ENCODE data around the gene SVBP. TPM values are rescaled to one million over a fixed set of nuclear protein-coding genes. Genes with fewer than 3 reads are reported as not detected.

The SVBP gene
- polyA plus RNA-seq, 3 donors, result 19.5 to 56.1 (median 54.3) TPM

DNA sequence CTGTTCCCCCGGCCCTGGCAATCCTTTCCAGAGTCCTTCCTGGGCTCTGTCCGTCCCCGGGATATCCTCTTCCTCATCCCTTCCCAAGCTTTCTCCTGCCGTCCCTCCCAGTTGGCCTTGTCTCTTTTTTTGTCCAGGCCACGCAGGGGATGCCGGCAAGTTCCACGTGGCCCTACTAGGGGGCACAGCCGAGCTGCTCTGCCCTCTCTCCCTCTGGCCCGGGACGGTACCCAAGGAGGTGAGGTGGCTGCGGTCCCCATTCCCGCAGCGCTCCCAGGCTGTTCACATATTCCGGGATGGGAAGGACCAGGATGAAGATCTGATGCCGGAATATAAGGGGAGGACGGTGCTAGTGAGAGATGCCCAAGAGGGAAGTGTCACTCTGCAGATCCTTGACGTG lies 13.4 kb upstream of the SVBP start:
- Histone ChIP-seq H3K4me1 (ENCODE audit: control insufficient read depth in 1 of 2, insufficient read depth in 2 of 2, low read length in 2 of 2) (peaks cover 9% of the 10 kb centered on the region in 2 donors), H3K9me3 (replicated peaks in 1 of 2; ENCODE audit: control insufficient read depth in 1 of 2, insufficient read depth in 1 of 2, low read length in 2 of 2) (no peaks in the 10 kb centered on the region), H3K27me3 (ENCODE audit: control insufficient read depth in 2 of 2, insufficient read depth in 2 of 2, low read length in 2 of 2) (no peaks in the 10 kb centered on the region), H4K20me1 (ENCODE audit: insufficient read depth, low read length) (no peaks in the 10 kb centered on the region), H3K4me2 (replicated peaks; ENCODE audit: extremely low read depth, low read length, poor library complexity, severe bottlenecking) (no peak overlapping the region), H3K36me3 (replicated peaks in 1 of 2; ENCODE audit: control insufficient read depth in 1 of 2, insufficient read depth in 2 of 2, low read length in 2 of 2) (peaks cover 28 to 65% of the 10 kb centered on the region in 2 donors), H3K4me3 (replicated peaks in 1 of 3; ENCODE audit: low read depth in 2 of 3, low read length in 3 of 3) (no peak overlapping the region), H2AFZ (ENCODE audit: insufficient read depth, low read depth, low read length, poor library complexity, severe bottlenecking) (no peak overlapping the region), H3K9ac (ENCODE audit: insufficient read depth, low read length, poor library complexity, severe bottlenecking) (no peak overlapping the region), H3K79me2 (ENCODE audit: insufficient read depth, low read length) (no peaks in the 10 kb centered on the region), H3K27ac (ENCODE audit: low read depth in 1 of 2, low read length in 2 of 2) (no peak overlapping the region)
- 94% methylated on average over 11 of the region's 17 CpGs for WGBS (ENCODE audit: insufficient coverage)
- H3K4me3 Mint-ChIP-seq, result no peak overlapping the region
- H3K9me3 Mint-ChIP-seq, result no peaks in the 10 kb centered on the region
- no peak for DNase-seq
- intact Hi-C loops (cut with micrococcal nuclease), result no loop called here
- peaks cover 8% of the 10 kb centered on the region for H3K4me1 Mint-ChIP-seq
- no peak for TF ChIP-seq CTCF (IDR thresholded peaks at IDR 0.05)
- H3K36me3 Mint-ChIP-seq, result peaks cover 50 to 64% of the 10 kb centered on the region in 2 donors
- peak overlapping the region in 1 of 7 donors; percentile 46 for H3K27ac Mint-ChIP-seq
- H3K27me3 Mint-ChIP-seq (ENCODE audit: low read depth in 3 of 3), result peaks cover 0 to 2% (median 0%) of the 10 kb centered on the region in 3 donors

- Histone ChIP-seq H3K9ac (ENCODE audit: insufficient read depth, low read length, poor library complexity, severe bottlenecking) (no peak overlapping the region), H2AFZ (ENCODE audit: insufficient read depth, low read depth, low read length, poor library complexity, severe bottlenecking) (no peak overlapping the region), H3K4me2 (replicated peaks; ENCODE audit: extremely low read depth, low read length, poor library complexity, severe bottlenecking) (no peak overlapping the region), H3K79me2 (ENCODE audit: insufficient read depth, low read length) (peaks cover 12% of the 10 kb centered on the region), H3K9me3 (replicated peaks in 1 of 2; ENCODE audit: control insufficient read depth in 1 of 2, insufficient read depth in 1 of 2, low read length in 2 of 2) (no peaks in the 10 kb centered on the region), H3K4me1 (ENCODE audit: control insufficient read depth in 1 of 2, insufficient read depth in 2 of 2, low read length in 2 of 2) (peaks cover 4 to 15% of the 10 kb centered on the region in 2 donors), H3K36me3 (replicated peaks in 1 of 2; ENCODE audit: control insufficient read depth in 1 of 2, insufficient read depth in 2 of 2, low read length in 2 of 2) (peaks cover 13 to 48% of the 10 kb centered on the region in 2 donors), H4K20me1 (ENCODE audit: insufficient read depth, low read length) (peaks cover 11% of the 10 kb centered on the region), H3K27me3 (ENCODE audit: control insufficient read depth in 2 of 2, insufficient read depth in 2 of 2, low read length in 2 of 2) (no peaks in the 10 kb centered on the region), H3K27ac (ENCODE audit: low read depth in 1 of 2, low read length in 2 of 2) (no peak overlapping the region), H3K4me3 (replicated peaks in 1 of 3; ENCODE audit: low read depth in 2 of 3, low read length in 3 of 3) (no peak overlapping the region)
- no peak for TF ChIP-seq CTCF (IDR thresholded peaks at IDR 0.05)
- no peaks in the 10 kb centered on the region for H3K9me3 Mint-ChIP-seq
- intact Hi-C loops (cut with micrococcal nuclease), result no loop called here
- peaks cover 0 to 2% (median 0%) of the 10 kb centered on the region in 3 donors for H3K27me3 Mint-ChIP-seq (ENCODE audit: low read depth in 3 of 3)
- no peak for DNase-seq
- WGBS (ENCODE audit: insufficient coverage), result 83% methylated on average over 3 of the region's 10 CpGs
- H3K36me3 Mint-ChIP-seq, result peaks cover 33 to 44% of the 10 kb centered on the region in 2 donors
- H3K4me3 Mint-ChIP-seq, result no peak overlapping the region
- H3K4me1 Mint-ChIP-seq, result peaks cover 16% of the 10 kb centered on the region
- H3K27ac Mint-ChIP-seq, result no peak overlapping the region
Observed at GRCh38 chr1:42825036-42825851, 8.0 kb upstream of the SVBP start.

All from CD14-positive monocyte (primary cell).